Mesenchymal stem cell (in vitro differentiated cells and primary cell): Measurements from ENCODE around the gene EXOC6B.

ENCODE experiments used
- DNase-seq: peaks from one replicate; pipeline ENCODE4 v3.0.0-alpha.2; 2013
- H2AFZ ChIP-seq: one replicate; pipeline ENCODE4 v1.6.1; 2013; ENCODE audit warnings: low read depth, mild to moderate bottlenecking, control low read depth, inconsistent platforms, low read length, moderate library complexity
- H2AK5ac ChIP-seq: 2 replicates; pipeline ENCODE4 v1.6.1; 2013; ENCODE audit warnings: low read length, moderate library complexity, mild to moderate bottlenecking, inconsistent platforms; ENCODE audit not compliant: severe bottlenecking
- H2BK120ac ChIP-seq: one replicate; pipeline ENCODE4 v1.6.1; 2013; ENCODE audit warnings: low read depth, mild to moderate bottlenecking, inconsistent platforms, low read length, moderate library complexity
- H2BK12ac ChIP-seq, 2 experiments: one replicate each; pipeline ENCODE4 v1.6.1; 2013; ENCODE audit warnings: inconsistent platforms in 2 of 2, low read length in 2 of 2, mild to moderate bottlenecking in 2 of 2, moderate library complexity in 2 of 2, control low read depth in 1 of 2
- H2BK15ac ChIP-seq: one replicate; pipeline ENCODE4 v1.6.1; 2013; ENCODE audit warnings: mild to moderate bottlenecking, low read depth, inconsistent platforms; ENCODE audit not compliant: poor library complexity, severe bottlenecking
- H2BK5ac ChIP-seq: 2 replicates; pipeline ENCODE4 v1.6.1; 2013; ENCODE audit warnings: low read depth, mild to moderate bottlenecking, low read length, control low read depth, inconsistent platforms; ENCODE audit not compliant: poor library complexity, severe bottlenecking
- H3K14ac ChIP-seq, 2 experiments: one replicate each; pipeline ENCODE4 v1.6.1; 2013; ENCODE audit warnings: inconsistent platforms in 2 of 2, low read length in 2 of 2, control low read depth in 1 of 2, mild to moderate bottlenecking in 1 of 2, moderate library complexity in 1 of 2
- H3K18ac ChIP-seq, 2 experiments: one replicate each; pipeline ENCODE4 v1.6.1; 2013; ENCODE audit warnings: inconsistent platforms in 2 of 2, low read length in 2 of 2, control low read depth in 1 of 2, low read depth in 1 of 2, mild to moderate bottlenecking in 1 of 2
- H3K23ac ChIP-seq, 2 experiments: one replicate each; pipeline ENCODE4 v1.6.1; 2013; ENCODE audit warnings: inconsistent platforms in 2 of 2, low read length in 2 of 2, mild to moderate bottlenecking in 2 of 2, moderate library complexity in 2 of 2, control low read depth in 1 of 2
- H3K27ac ChIP-seq: 2 replicates; pipeline ENCODE4 v1.5.1; 2013; ENCODE audit warnings: mild to moderate bottlenecking, moderate library complexity, low read length, control low read depth, inconsistent platforms; ENCODE audit not compliant: poor library complexity, severe bottlenecking
- H3K27me3 ChIP-seq, 2 experiments: 2 replicates each; pipeline versions ENCODE4 v1.6.1 to v1.7.0; 2013; ENCODE audit warnings: low read length in 2 of 2, mild to moderate bottlenecking in 2 of 2, moderate library complexity in 2 of 2, control low read depth in 1 of 2, inconsistent platforms in 1 of 2; ENCODE audit not compliant: control insufficient read depth in 1 of 2, insufficient read depth in 1 of 2
- H3K36me3 ChIP-seq, 2 experiments: 2 replicates each; pipeline versions ENCODE4 v1.6.1 to v1.7.0; 2013; ENCODE audit warnings: low read length in 2 of 2, control low read depth in 1 of 2, inconsistent platforms in 1 of 2, low read depth in 1 of 2, mild to moderate bottlenecking in 1 of 2; ENCODE audit not compliant: insufficient read depth in 2 of 2, control insufficient read depth in 1 of 2
- H3K4ac ChIP-seq, 2 experiments: one replicate each; pipeline ENCODE4 v1.6.1; 2013; ENCODE audit warnings: inconsistent platforms in 2 of 2, low read length in 2 of 2, mild to moderate bottlenecking in 2 of 2, moderate library complexity in 2 of 2, control low read depth in 1 of 2, low read depth in 1 of 2
- H3K4me1 ChIP-seq: 2 replicates; pipeline ENCODE4 v1.6.1; 2013; ENCODE audit warnings: low read depth, low read length, control low read depth; ENCODE audit not compliant: control insufficient read depth, insufficient read depth
- H3K4me2 ChIP-seq: 2 replicates; pipeline ENCODE4 v1.6.1; 2013; ENCODE audit warnings: low read length, mild to moderate bottlenecking, inconsistent platforms; ENCODE audit not compliant: poor library complexity, severe bottlenecking
- H3K4me3 ChIP-seq, 2 experiments: 2 replicates each; pipeline versions ENCODE4 v1.5.1 to v1.7.0; 2013; ENCODE audit warnings: low read length in 2 of 2, mild to moderate bottlenecking in 2 of 2, control low read depth in 1 of 2, low read depth in 1 of 2; ENCODE audit not compliant: insufficient read depth in 1 of 2
- H3K79me1 ChIP-seq: replicated peaks from 2 replicates; pipeline ENCODE4 v1.6.1; 2013; ENCODE audit warnings: mild to moderate bottlenecking, control low read depth, low read length, inconsistent platforms; ENCODE audit not compliant: poor library complexity, severe bottlenecking
- H3K9ac ChIP-seq: 2 replicates; pipeline ENCODE4 v1.7.0; 2013; ENCODE audit warnings: mild to moderate bottlenecking, low read length, moderate library complexity
- H3K9me3 ChIP-seq: 2 replicates; pipeline ENCODE4 v1.7.0; 2013; ENCODE audit warnings: mild to moderate bottlenecking, low read length; ENCODE audit not compliant: control insufficient read depth
- H4K8ac ChIP-seq: one replicate; pipeline ENCODE4 v1.6.1; 2013; ENCODE audit warnings: inconsistent platforms, mild to moderate bottlenecking, low read length, moderate library complexity
- H4K91ac ChIP-seq: one replicate; pipeline ENCODE4 v1.6.1; 2013; ENCODE audit warnings: mild to moderate bottlenecking, low read length, inconsistent platforms
- WGBS: methylation state at CpG from one replicate; pipeline ENCODE4 v1.1.7; 2013; ENCODE audit warnings: mixed read lengths; 5-methylcytosine and 5-hydroxymethylcytosine counted together

The EXOC6B gene

GRCh38 chr2:72759755-72760154 lies 66.1 kb downstream of the EXOC6B start:
- Histone ChIP-seq H2AK5ac (no peak overlapping the region), H3K4me3 (no peak overlapping the region), H3K14ac (no peak overlapping the region), H2BK12ac (no peak overlapping the region), H3K4me2 (no peak overlapping the region), H3K4ac (no peak overlapping the region), H2BK15ac (no peak overlapping the region), H3K18ac (no peak overlapping the region), H3K9ac (no peak overlapping the region), H3K36me3 (peaks cover 9 to 14% of the 10 kb centered on the region in 2 experiments), H3K4me1 (no peaks in the 10 kb centered on the region), H3K27ac (no peak overlapping the region), H3K23ac (no peak overlapping the region), H3K27me3 (no peaks in the 10 kb centered on the region), H4K91ac (no peak overlapping the region), H3K9me3 (peaks cover 59% of the 10 kb centered on the region), H2BK5ac (no peak overlapping the region), H4K8ac (no peak overlapping the region), H2BK120ac (no peak overlapping the region), H3K79me1 (peaks cover 12% of the 10 kb centered on the region), H2AFZ (no peak overlapping the region)
- WGBS: 100% methylated on average over 1 of the region's 1 CpG
- DNase-seq: no peak

GRCh38 chr2:72757177-72757775 lies 68.6 kb downstream of the EXOC6B start:
- no peaks in the 10 kb centered on the region for H3K4me1 ChIP-seq
- no peak overlapping the region for H3K4me3 ChIP-seq
- H2BK5ac ChIP-seq: no peak overlapping the region
- no peak overlapping the region for H2BK15ac ChIP-seq
- no peak overlapping the region for H3K4ac ChIP-seq
- no peak overlapping the region for H4K8ac ChIP-seq
- no peak overlapping the region for H3K18ac ChIP-seq
- no peak overlapping the region for H3K4me2 ChIP-seq
- H3K9me3 ChIP-seq: peaks cover 37% of the 10 kb centered on the region
- H3K27ac ChIP-seq: no peak overlapping the region
- H4K91ac ChIP-seq: no peak overlapping the region
- H3K79me1 ChIP-seq: peaks cover 12% of the 10 kb centered on the region
- H2AK5ac ChIP-seq: no peak overlapping the region
- H3K23ac ChIP-seq: no peak overlapping the region
- WGBS: 59% methylated on average over 2 of the region's 3 CpGs
- no peak overlapping the region for H3K9ac ChIP-seq
- H3K36me3 ChIP-seq: peaks cover 3 to 14% of the 10 kb centered on the region in 2 experiments
- peak overlapping the region; percentile 5 for H2BK120ac ChIP-seq
- DNase-seq: peak; percentile 61
- H2BK12ac ChIP-seq: no peak overlapping the region
- H3K14ac ChIP-seq: no peak overlapping the region
- H3K27me3 ChIP-seq: no peaks in the 10 kb centered on the region
- no peak overlapping the region for H2AFZ ChIP-seq

GRCh38 chr2:72755647-72756423 lies 70.0 kb downstream of the EXOC6B start:
- peaks cover 23% of the 10 kb centered on the region for H3K9me3 ChIP-seq
- H2AFZ ChIP-seq: no peak overlapping the region
- H2BK12ac ChIP-seq: no peak overlapping the region
- no peak for DNase-seq
- H2BK120ac ChIP-seq: no peak overlapping the region
- H2AK5ac ChIP-seq: no peak overlapping the region
- no peaks in the 10 kb centered on the region for H3K4me1 ChIP-seq
- H2BK5ac ChIP-seq: no peak overlapping the region
- H3K4me3 ChIP-seq: no peak overlapping the region
- no peak overlapping the region for H3K18ac ChIP-seq
- no peak overlapping the region for H2BK15ac ChIP-seq
- peaks cover 13% of the 10 kb centered on the region for H3K79me1 ChIP-seq
- peaks cover 2 to 11% of the 10 kb centered on the region in 2 experiments for H3K36me3 ChIP-seq
- H4K8ac ChIP-seq: no peak overlapping the region
- no peak overlapping the region for H4K91ac ChIP-seq
- WGBS: 56% methylated on average over 2 of the region's 4 CpGs
- H3K9ac ChIP-seq: peak overlapping the region; percentile 14
- no peak overlapping the region for H3K27ac ChIP-seq
- H3K23ac ChIP-seq: no peak overlapping the region
- no peak overlapping the region for H3K4ac ChIP-seq
- H3K4me2 ChIP-seq: no peak overlapping the region
- H3K27me3 ChIP-seq: no peaks in the 10 kb centered on the region
- H3K14ac ChIP-seq: no peak overlapping the region

GRCh38 chr2:72754628-72755320 lies 71.1 kb downstream of the EXOC6B start:
- Histone ChIP-seq H3K23ac (no peak overlapping the region), H2BK15ac (no peak overlapping the region), H3K27me3 (no peaks in the 10 kb centered on the region), H3K9me3 (peaks cover 12% of the 10 kb centered on the region), H3K4me2 (no peak overlapping the region), H2BK5ac (no peak overlapping the region), H2AFZ (no peak overlapping the region), H3K4me1 (no peaks in the 10 kb centered on the region), H2AK5ac (no peak overlapping the region), H4K8ac (no peak overlapping the region), H3K18ac (no peak overlapping the region), H3K4ac (no peak overlapping the region), H3K79me1 (peaks cover 12% of the 10 kb centered on the region), H3K27ac (no peak overlapping the region), H2BK120ac (no peak overlapping the region), H3K4me3 (no peak overlapping the region), H2BK12ac (no peak overlapping the region), H3K14ac (no peak overlapping the region), H3K36me3 (peaks cover 0 to 2% of the 10 kb centered on the region in 2 experiments), H4K91ac (no peak overlapping the region), H3K9ac (no peak overlapping the region)
- no peak for DNase-seq
- WGBS: 96% methylated on average over 2 of the region's 3 CpGs
